H1 (cell line): ENCODE results near the gene GABRP. TPM values are rescaled to one million over a fixed set of nuclear protein-coding genes. Genes with fewer than 3 reads are reported as not detected.

Experiments
- CTCF ChIA-PET: fragments of 300-600 bp; sonication (Branson Sonifier 250); formaldehyde crosslinking; loops from one replicate; lab custom pipeline; 2021; ENCODE audit not compliant: partially characterized antibody; lab: Charles Lee
- POLR2A ChIA-PET: fragments of 300-600 bp; sonication (Branson Sonifier 250); formaldehyde crosslinking; loops from one replicate; lab custom pipeline; 2021; ENCODE audit warnings: inconsistent platforms; ENCODE audit not compliant: partially characterized antibody; lab: Charles Lee
- DNase-seq, 2 experiments: peaks; one replicate each; pipeline versions ENCODE4 v3.0.0 to v3.0.0-alpha.2; 2010 to 2022; ENCODE audit warnings: low spot score in 2 of 2, low read depth in 1 of 2, mixed read lengths in 1 of 2
- FAIRE-seq: peaks from 2 replicates; lab custom pipeline; 2011; peaks lifted over from hg19 to GRCh38; lab: Jason Lieb, UNC
- H2AFZ ChIP-seq: 2 replicates; pipeline ENCODE4 v1.8.1; 2012; ENCODE audit warnings: low read length, inconsistent platforms
- H2AK5ac ChIP-seq: 2 replicates; pipeline ENCODE4 v1.6.1; 2013; ENCODE audit warnings: low read depth, low read length
- H2BK120ac ChIP-seq: replicated peaks from 2 replicates; pipeline ENCODE3; 2013; ENCODE audit warnings: low read depth, low read length, inconsistent platforms
- H2BK12ac ChIP-seq: 2 replicates; pipeline ENCODE4 v1.6.1; 2013; ENCODE audit warnings: low read depth, low read length
- H2BK15ac ChIP-seq: 2 replicates; pipeline ENCODE4 v1.6.1; 2013; ENCODE audit warnings: low read length
- H2BK20ac ChIP-seq: 2 replicates; pipeline ENCODE4 v1.6.1; 2013; ENCODE audit warnings: low read length
- H2BK5ac ChIP-seq: 2 replicates; pipeline ENCODE4 v1.6.1; 2013; ENCODE audit warnings: low read depth, low read length
- H3K14ac ChIP-seq: 2 replicates; pipeline ENCODE4 v1.6.1; 2013; ENCODE audit warnings: inconsistent platforms; ENCODE audit not compliant: insufficient read length
- H3K18ac ChIP-seq: 2 replicates; pipeline ENCODE4 v1.6.1; 2013; ENCODE audit warnings: low read length; ENCODE audit errors: extremely low read depth
- H3K23ac ChIP-seq: 2 replicates; pipeline ENCODE4 v1.6.1; 2013; ENCODE audit warnings: inconsistent platforms; ENCODE audit not compliant: insufficient read length
- H3K23me2 ChIP-seq: 2 replicates; pipeline ENCODE4 v1.6.1; 2013; ENCODE audit warnings: low read depth, low read length
- H3K27ac ChIP-seq: 2 replicates; pipeline ENCODE4 v1.6.1; 2011; ENCODE audit warnings: low read depth, low read length, inconsistent platforms
- H3K27me3 ChIP-seq, 4 experiments: replicated peaks in 1 of 4; 1 replicate in 1 of 4; 2 replicates in 3 of 4; pipeline versions ENCODE4 v1.6.1 to v1.8.1; 2011 to 2013; ENCODE audit warnings: low read length in 3 of 4, mild to moderate bottlenecking in 3 of 4, inconsistent platforms in 2 of 4, mixed read lengths in 2 of 4, moderate library complexity in 1 of 4; ENCODE audit not compliant: control insufficient read depth in 3 of 4, insufficient read depth in 3 of 4; ENCODE audit errors: extremely low read depth in 1 of 4
- H3K36me3 ChIP-seq, 4 experiments: 2 replicates each; pipeline versions ENCODE4 v1.6.1 to v1.8.1; 2011 to 2013; ENCODE audit warnings: mild to moderate bottlenecking in 4 of 4, low read length in 3 of 4, moderate library complexity in 2 of 4, control low read depth in 1 of 4, inconsistent platforms in 1 of 4; ENCODE audit not compliant: insufficient read depth in 4 of 4, control insufficient read depth in 2 of 4
- H3K4ac ChIP-seq: replicated peaks from 2 replicates; pipeline ENCODE3; 2013; ENCODE audit warnings: low read length, low read depth, mixed read lengths, inconsistent platforms; ENCODE audit not compliant: insufficient read length
- H3K4me1 ChIP-seq, 4 experiments: replicated peaks in 1 of 4; 1 replicate in 1 of 4; 2 replicates in 3 of 4; pipeline versions ENCODE4 v1.6.1 to v1.8.1; 2011 to 2013; ENCODE audit warnings: low read length in 3 of 4, inconsistent platforms in 2 of 4, mixed read lengths in 1 of 4; ENCODE audit not compliant: insufficient read depth in 4 of 4, control insufficient read depth in 3 of 4
- H3K4me2 ChIP-seq, 2 experiments: 2 replicates each; pipeline versions ENCODE4 v1.6.1 to v1.8.1; 2011 to 2013; ENCODE audit warnings: low read depth in 2 of 2, low read length in 2 of 2, control low read depth in 1 of 2, inconsistent platforms in 1 of 2, mild to moderate bottlenecking in 1 of 2; ENCODE audit not compliant: insufficient read depth in 1 of 2
- H3K4me3 ChIP-seq, 4 experiments: fragments of 200-600, 300-600 bp in 1 of 4; sonication (generic), shearing (Covaris generic), sonication (Bioruptor Twin) in 1 of 4; 2 replicates each; pipeline versions ENCODE4 v1.5.1 to v1.8.1; 2011 to 2016; ENCODE audit warnings: low read length in 4 of 4, low read depth in 3 of 4, control low read depth in 2 of 4, inconsistent platforms in 2 of 4, mild to moderate bottlenecking in 2 of 4, mixed read lengths in 1 of 4, moderate library complexity in 1 of 4; ENCODE audit not compliant: insufficient read depth in 2 of 4; ENCODE audit errors: extremely low read depth in 1 of 4
- H3K56ac ChIP-seq: replicated peaks from 2 replicates; pipeline ENCODE3; 2013; ENCODE audit warnings: low read depth, mild to moderate bottlenecking, mixed read lengths, low read length, inconsistent platforms; ENCODE audit not compliant: insufficient read length
- H3K79me1 ChIP-seq: 2 replicates; pipeline ENCODE4 v1.6.1; 2013; ENCODE audit warnings: low read depth, low read length, control low read depth
- H3K79me2 ChIP-seq, 2 experiments: 2 replicates each; pipeline versions ENCODE4 v1.6.1 to v1.8.1; 2012 to 2013; ENCODE audit warnings: low read length in 2 of 2, mild to moderate bottlenecking in 2 of 2, inconsistent platforms in 1 of 2; ENCODE audit not compliant: insufficient read depth in 2 of 2, control insufficient read depth in 1 of 2
- H3K9ac ChIP-seq, 4 experiments: replicated peaks in 1 of 4; 1 replicate in 1 of 4; 2 replicates in 3 of 4; pipeline versions ENCODE4 v1.6.1 to v1.8.1; 2011 to 2013; ENCODE audit warnings: low read depth in 3 of 4, low read length in 3 of 4, control low read depth in 2 of 4, mild to moderate bottlenecking in 2 of 4, moderate library complexity in 2 of 4, inconsistent platforms in 1 of 4; ENCODE audit errors: extremely low read depth in 1 of 4
- H3K9me3 ChIP-seq, 2 experiments: 2 replicates each; pipeline versions ENCODE4 v1.6.1 to v1.8.1; 2012 to 2013; ENCODE audit warnings: mild to moderate bottlenecking in 2 of 2, moderate library complexity in 2 of 2, control low read depth in 1 of 2, inconsistent platforms in 1 of 2, low read depth in 1 of 2, low read length in 1 of 2, mixed read lengths in 1 of 2; ENCODE audit not compliant: insufficient read depth in 2 of 2
- H4K20me1 ChIP-seq, 2 experiments: replicated peaks in 1 of 2; 2 replicates each; pipeline versions ENCODE3 to v1.8.1; 2011 to 2013; ENCODE audit warnings: inconsistent platforms in 2 of 2, low read length in 2 of 2, mild to moderate bottlenecking in 1 of 2; ENCODE audit not compliant: insufficient read depth in 2 of 2, control insufficient read depth in 1 of 2
- H4K5ac ChIP-seq: 2 replicates; pipeline ENCODE4 v1.6.1; 2013; ENCODE audit warnings: low read length, low read depth, mixed read lengths, inconsistent platforms; ENCODE audit not compliant: insufficient read length
- H4K8ac ChIP-seq: 2 replicates; pipeline ENCODE4 v1.8.0; 2013; ENCODE audit warnings: mild to moderate bottlenecking, moderate library complexity, low read length, inconsistent platforms; ENCODE audit not compliant: insufficient read depth; ENCODE audit errors: extremely low read depth
- H4K91ac ChIP-seq: replicated peaks from 2 replicates; pipeline ENCODE3; 2013; ENCODE audit warnings: low read length, mixed read lengths, inconsistent platforms; ENCODE audit not compliant: insufficient read length
- BRCA1 ChIP-seq: IDR thresholded peaks from 2 replicates; pipeline ENCODE4 v1.6.1; 2012; ENCODE audit warnings: low read depth, low read length, improper control_type of control experiment
- CREB1 ChIP-seq: IDR thresholded peaks from 2 replicates; pipeline ENCODE4 v1.6.1; 2012; ENCODE audit warnings: inconsistent platforms
- CTBP2 ChIP-seq: IDR thresholded peaks from 2 replicates; pipeline ENCODE4 v1.7.0; 2011; ENCODE audit warnings: borderline replicate concordance, mild to moderate bottlenecking, moderate library complexity, mixed read lengths, low read length; ENCODE audit not compliant: insufficient read depth, insufficient read length
- CTCF ChIP-seq, 3 experiments: IDR thresholded peaks; 1 replicate in 2 of 3; 2 replicates in 1 of 3; pipeline versions ENCODE4 v1.5.1 to v1.6.1; 2011; ENCODE audit warnings: low read length in 3 of 3, mild to moderate bottlenecking in 3 of 3, inconsistent platforms in 2 of 3, low read depth in 1 of 3, moderate library complexity in 1 of 3; ENCODE audit not compliant: insufficient read depth in 1 of 3; ENCODE audit errors: control extremely low read depth in 1 of 3
- EGR1 ChIP-seq: IDR thresholded peaks from 2 replicates; pipeline ENCODE4 v1.6.1; 2011; ENCODE audit warnings: low read depth, low read length, borderline replicate concordance
- JUND ChIP-seq: IDR thresholded peaks from 2 replicates; pipeline ENCODE4 v1.6.1; 2011; ENCODE audit warnings: mild to moderate bottlenecking, improper control_type of control experiment, low read length
- KDM4A ChIP-seq: IDR thresholded peaks from one replicate; pipeline ENCODE4 v1.7.1; 2012; ENCODE audit warnings: low read depth, mild to moderate bottlenecking, moderate library complexity, low read length, inconsistent platforms; ENCODE audit not compliant: severe bottlenecking
- KDM5A ChIP-seq: fragments of 200-600 bp; IDR thresholded peaks from 2 replicates; pipeline ENCODE4 v1.7.1; 2012; ENCODE audit warnings: mild to moderate bottlenecking, low read length, inconsistent platforms, mixed read lengths
- NANOG ChIP-seq: IDR thresholded peaks from 2 replicates; pipeline ENCODE4 v1.6.1; 2011; ENCODE audit warnings: low read length, low read depth, mild to moderate bottlenecking, inconsistent platforms; ENCODE audit not compliant: insufficient read depth, poor library complexity, severe bottlenecking
- TAF1 ChIP-seq: IDR thresholded peaks from 2 replicates; pipeline ENCODE4 v1.6.1; 2011; ENCODE audit warnings: mild to moderate bottlenecking, low read depth, low read length
- ZNF274 ChIP-seq: IDR thresholded peaks from 2 replicates; pipeline ENCODE4 v1.7.0; 2012; ENCODE audit warnings: low read length, borderline replicate concordance; ENCODE audit errors: extremely low read depth
- WGBS, 2 experiments: shearing (Covaris generic) in 1 of 2; methylation state at CpG; one replicate each; pipeline versions ENCODE4 v1.1.6 to v1.1.7; 2013 to 2015; ENCODE audit warnings: low lambda C conversion rate in 2 of 2, mixed read lengths in 2 of 2, inconsistent platforms in 1 of 2, low coverage in 1 of 2, missing lambda C conversion rate in 1 of 2; ENCODE audit not compliant: insufficient replicate concordance in 2 of 2, insufficient coverage in 1 of 2, insufficient read length in 1 of 2; ENCODE audit errors: extremely low coverage in 1 of 2, missing lambda C conversion rate in 1 of 2; 5-methylcytosine and 5-hydroxymethylcytosine counted together
- polyA plus RNA-seq, 7 experiments: library from polyadenylated mRNA; depleted of rRNA in 3 of 7; stranded (reverse) in 5 of 7; unstranded in 2 of 7; fragments of >200 nt in 5 of 7; fragments of 200-250 nt in 2 of 7; gene quantifications; 1 replicate in 5 of 7; 2 replicates in 1 of 7; 4 replicates in 1 of 7; pipeline versions ENCODE4 v1.2.1 to v1.2.3, GENCODE V29; 2011 to 2013; ENCODE audit warnings: missing spikeins in 2 of 7, mixed read lengths in 2 of 7
- total RNA-seq: library from RNA; stranded (reverse); fragmentation: NEBNext Ultra II Directional; extraction: Animal tissue kit (Norgen Biotek cat#: 25700); gene quantifications from 2 replicates; pipeline ENCODE4 v1.2.1, GENCODE V29; 2021
- TF ChIP-seq, protein P1 (sequence below): IDR thresholded peaks from 2 replicates; pipeline ENCODE4 v1.6.1; 2012; ENCODE audit warnings: inconsistent platforms

The GABRP gene
- total and polyA plus RNA-seq, 2 of the 8 experiments (the other 6 are each of a cell fraction or from before 2014, with no cell fraction given) = 3.7 to 4.0 TPM

GRCh38 chr5:170805666-170806065, 22.1 kb downstream of the GABRP start:
- no peak overlapping the region for H3K23ac ChIP-seq
- H2BK12ac ChIP-seq = no peak overlapping the region
- H3K56ac ChIP-seq = no peak overlapping the region
- H3K79me1 ChIP-seq = no peaks in the 10 kb centered on the region
- CTCF ChIA-PET = interaction anchor here (0.8 to 7.7 kb wide), 3 partner anchors 15 to 91 kb away, joined by 3 to 48 read pairs (median 5); no protein-coding TSS in a partner anchor
- H4K8ac ChIP-seq = no peak overlapping the region
- H4K20me1 ChIP-seq = no peaks in the 10 kb centered on the region
- H2BK15ac ChIP-seq = no peak overlapping the region
- no peak overlapping the region for H3K4me3 ChIP-seq
- no peak overlapping the region for H2AK5ac ChIP-seq
- H3K9ac ChIP-seq = no peak overlapping the region
- H3K4me1 ChIP-seq = peaks cover 0 to 3% (median under 1%) of the 10 kb centered on the region in 4 experiments; a peak in 1 of 7 replicates
- H4K5ac ChIP-seq = no peak overlapping the region
- POLR2A ChIA-PET = no interaction called here
- H2BK20ac ChIP-seq = no peak overlapping the region
- no peaks in the 10 kb centered on the region for H3K9me3 ChIP-seq
- no peak overlapping the region for H3K14ac ChIP-seq
- no peak overlapping the region for H3K18ac ChIP-seq
- H4K91ac ChIP-seq = no peak overlapping the region
- H3K4me2 ChIP-seq = no peak overlapping the region
- no peak overlapping the region for H3K27ac ChIP-seq
- no peak overlapping the region for H3K4ac ChIP-seq
- no peaks in the 10 kb centered on the region for H3K79me2 ChIP-seq
- H3K27me3 ChIP-seq = no peaks in the 10 kb centered on the region
- H2BK120ac ChIP-seq = no peak overlapping the region
- no peaks in the 10 kb centered on the region for H3K36me3 ChIP-seq
- no peaks in the 10 kb centered on the region for H3K23me2 ChIP-seq
- WGBS, 2 experiments = 89% methylated on average over 7 of the region's 7 CpGs; no CpG with 5 or more reads in 1 of the 2 experiments
- no peak overlapping the region for H2BK5ac ChIP-seq
- H2AFZ ChIP-seq = no peak overlapping the region
- FAIRE-seq = no peak
- DNase-seq = no peak
- TF ChIP-seq JUND (no peak), TAF1 (no peak), BRCA1 (no peak), ZNF274 (no peak), CTCF (IDR thresholded peaks at IDR 0.05; ENCODE audit: control extremely low read depth in 1 of 3, insufficient read depth in 1 of 3, low read depth in 1 of 3, low read length in 3 of 3) (no peak), KDM4A (no peak), CTBP2 (no peak), KDM5A (no peak), EGR1 (no peak), NANOG (no peak), CREB1 (no peak)
- TF ChIP-seq, protein P1, sequence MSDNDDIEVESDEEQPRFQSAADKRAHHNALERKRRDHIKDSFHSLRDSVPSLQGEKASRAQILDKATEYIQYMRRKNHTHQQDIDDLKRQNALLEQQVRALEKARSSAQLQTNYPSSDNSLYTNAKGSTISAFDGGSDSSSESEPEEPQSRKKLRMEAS = no peak
